GM12878 (cell line): ENCODE measurements around the gene LCMT1. TPM values are rescaled to one million over a fixed set of nuclear protein-coding genes. Genes with fewer than 3 reads are reported as not detected.

Source experiments
- ATAC-seq: fragments of 200-7000 bp; cut with Tn5 transposase; 3 replicates; pipeline ENCODE4 v1.9.1; 2020; ENCODE audit warnings: mild to moderate bottlenecking, moderate library complexity
- BruUV-seq: library from RNA; stranded (reverse); fragments of 400-500 nt; replicated peaks from 2 replicates; lab custom pipeline; 2021; lab: Mats Ljungman, UMichigan
- CTCF ChIA-PET: fragments of 300-600 bp; sonication (Branson Sonifier 250); formaldehyde crosslinking; extraction: SDS; loops from one replicate; lab custom pipeline; 2021; ENCODE audit warnings: inconsistent platforms; lab: Yijun Ruan, JAX
- POLR2A ChIA-PET: fragments of 350-600 bp; formaldehyde crosslinking; extraction: SDS; loops from one replicate; lab custom pipeline; 2021; ENCODE audit warnings: inconsistent platforms; lab: Charles Lee
- RAD21 ChIA-PET: fragments of 300-600 bp; sonication (Branson Sonifier 250); formaldehyde crosslinking; loops from one replicate; lab custom pipeline; 2023; ENCODE audit warnings: antibody characterized with exemption; ENCODE audit not compliant: unreplicated experiment; lab: Charles Lee
- SMC1A ChIA-PET: fragments of 300-600 bp; sonication (Branson Sonifier 250); formaldehyde crosslinking; loops from one replicate; lab custom pipeline; 2023; ENCODE audit not compliant: unreplicated experiment, uncharacterized antibody; lab: Charles Lee
- DNase-seq: peaks from one replicate; pipeline ENCODE4 v3.0.0-alpha.2; 2011; ENCODE audit warnings: low read depth, low spot score
- FAIRE-seq: peaks from 3 replicates; lab custom pipeline; 2011; peaks lifted over from hg19 to GRCh38; lab: Jason Lieb, UNC
- H2AFZ ChIP-seq: 2 replicates; pipeline ENCODE4 v1.6.0; 2011; ENCODE audit warnings: low read depth, low read length, control low read depth; ENCODE audit not compliant: control insufficient read depth
- H3K27ac ChIP-seq: 2 replicates; pipeline ENCODE4 v1.5.1; 2011; ENCODE audit warnings: control low read depth; ENCODE audit not compliant: control insufficient read depth, insufficient read depth
- H3K27me3 ChIP-seq, 2 experiments: replicated peaks in 1 of 2; 2 replicates each; pipeline versions ENCODE4 v1.6.0 to v1.6.1; 2011; ENCODE audit warnings: low read length in 1 of 2; ENCODE audit not compliant: control insufficient read depth in 2 of 2, insufficient read depth in 2 of 2
- H3K36me3 ChIP-seq, 2 experiments: 2 replicates each; pipeline ENCODE4 v1.5.1; 2011; ENCODE audit warnings: low read length in 1 of 2; ENCODE audit not compliant: control insufficient read depth in 2 of 2, insufficient read depth in 2 of 2
- H3K4me1 ChIP-seq: 2 replicates; pipeline ENCODE4 v1.6.1; 2011; ENCODE audit warnings: mild to moderate bottlenecking, low read length, moderate library complexity, mixed read lengths; ENCODE audit not compliant: control insufficient read depth, insufficient read depth
- H3K4me2 ChIP-seq: 2 replicates; pipeline ENCODE4 v1.6.0; 2011; ENCODE audit warnings: control low read depth; ENCODE audit not compliant: control insufficient read depth, insufficient read depth
- H3K4me3 ChIP-seq: fragments of 200-600 bp; sonication (generic); 2 replicates; pipeline ENCODE4 v1.5.1; 2016
- H3K79me2 ChIP-seq: 2 replicates; pipeline ENCODE4 v1.6.0; 2011; ENCODE audit warnings: low read length; ENCODE audit not compliant: control insufficient read depth, insufficient read depth
- H3K9ac ChIP-seq: 2 replicates; pipeline ENCODE4 v1.8.0; 2011; ENCODE audit warnings: low read length, control low read depth, mixed read lengths; ENCODE audit not compliant: control insufficient read depth, insufficient read depth
- H3K9me3 ChIP-seq: replicated peaks from 3 replicates; pipeline ENCODE4 v1.5.1; 2011; ENCODE audit warnings: mild to moderate bottlenecking, low read length; ENCODE audit not compliant: control insufficient read depth, insufficient read depth
- H4K20me1 ChIP-seq: 2 replicates; pipeline ENCODE4 v1.6.0; 2011; ENCODE audit not compliant: control insufficient read depth, insufficient read depth
- BCL11A ChIP-seq: IDR thresholded peaks from 2 replicates; pipeline ENCODE4 v1.6.1; 2011; ENCODE audit warnings: low read depth, low read length
- CREB1 ChIP-seq: IDR thresholded peaks from 2 replicates; pipeline ENCODE4 v1.6.1; 2012; ENCODE audit warnings: low read depth, mild to moderate bottlenecking, inconsistent platforms
- MXI1 ChIP-seq: fragments of 150-350 bp; IDR thresholded peaks from 2 replicates; pipeline ENCODE4 v1.6.1; 2011; ENCODE audit warnings: low read depth, mild to moderate bottlenecking, inconsistent platforms, low read length, improper control_type of control experiment
- NFXL1 ChIP-seq: fragments of 450-650 bp; IDR thresholded peaks from 2 replicates; pipeline ENCODE4 v1.6.1; 2017; ENCODE audit warnings: antibody characterized with exemption, mild to moderate bottlenecking, borderline replicate concordance
- NR2C2 ChIP-seq: IDR thresholded peaks from 2 replicates; pipeline ENCODE4 v1.6.1; 2011; ENCODE audit warnings: borderline replicate concordance, low read depth; ENCODE audit not compliant: control insufficient read depth, insufficient read length
- REST ChIP-seq: IDR thresholded peaks from 2 replicates; pipeline ENCODE4 v1.6.1; 2012; ENCODE audit warnings: mild to moderate bottlenecking, low read depth, low read length
- SKIL ChIP-seq: fragments of 450-650 bp; IDR thresholded peaks from 2 replicates; pipeline ENCODE4 v1.6.1; 2017; ENCODE audit warnings: mild to moderate bottlenecking, low read depth, inconsistent platforms; ENCODE audit not compliant: poor library complexity, severe bottlenecking
- SMAD1 ChIP-seq: fragments of 450-650 bp; IDR thresholded peaks from 2 replicates; pipeline ENCODE4 v1.6.1; 2018; ENCODE audit warnings: mild to moderate bottlenecking, low read depth; ENCODE audit not compliant: partially characterized antibody
- SMAD5 ChIP-seq: IDR thresholded peaks from 2 replicates; pipeline ENCODE4 v1.6.1; 2016; ENCODE audit warnings: antibody characterized with exemption, low read depth
- USF1 ChIP-seq: IDR thresholded peaks from 2 replicates; pipeline ENCODE4 v1.6.1; 2011; ENCODE audit warnings: borderline replicate concordance, low read depth, mild to moderate bottlenecking, moderate library complexity, mixed read lengths, low read length; ENCODE audit not compliant: insufficient read depth; ENCODE audit errors: extremely low read length
- ZBTB11 ChIP-seq: fragments of 450-650 bp; formaldehyde crosslinking; IDR thresholded peaks from 2 replicates; pipeline ENCODE4 v1.5.0; 2022; ENCODE audit warnings: mild to moderate bottlenecking, missing genetic modification characterization
- ZNF274 ChIP-seq: IDR thresholded peaks from one replicate; pipeline ENCODE4 v1.8.0; 2011; ENCODE audit not compliant: insufficient read length, insufficient read depth
- ZSCAN29 ChIP-seq: fragments of 450-650 bp; IDR thresholded peaks from 2 replicates; pipeline ENCODE4 v1.6.1; 2017; ENCODE audit warnings: mild to moderate bottlenecking, moderate library complexity
- WGBS: methylation state at CpG from one replicate; pipeline ENCODE4 v1.1.6; 2016; ENCODE audit warnings: low lambda C conversion rate; ENCODE audit not compliant: insufficient replicate concordance, insufficient coverage; ENCODE audit errors: missing lambda C conversion rate; 5-methylcytosine and 5-hydroxymethylcytosine counted together
- in situ Hi-C: fragments of 300-500 bp; cut with MboI; formaldehyde crosslinking; loops from 9 replicates; pipeline ENCODE4 v1.14.3; 2018; ENCODE audit warnings: mixed read lengths
- intact Hi-C: fragments of 100-400 bp; cut with micrococcal nuclease; formaldehyde crosslinking; loops from one replicate; pipeline ENCODE4 v1.14.2; 2022; ENCODE audit not compliant: unreplicated experiment
- polyA plus RNA-seq, 11 experiments: library from polyadenylated mRNA; depleted of rRNA in 4 of 11; unstranded in 6 of 11; stranded (reverse) in 5 of 11; fragments of >200 nt; fragmentation: Nextera tagmentation in 4 of 11; fragmentation: Illumina TruSeq in 1 of 11; extraction: Ambion mirVana in 4 of 11; extraction: Trizol in 1 of 11; gene quantifications; 1 replicate in 1 of 11; 2 replicates in 10 of 11; pipeline versions ENCODE4 v1.2.1 to v1.2.3, GENCODE V29; 2011 to 2016; ENCODE audit warnings: inconsistent platforms in 2 of 11, missing spikeins in 2 of 11, low read depth in 1 of 11
- total RNA-seq, 4 experiments: library from RNA; depleted of rRNA in 3 of 4; stranded (reverse); fragments of >200 nt in 3 of 4; fragmentation: Illumina TruSeq in 1 of 4; extraction: Trizol in 1 of 4; gene quantifications; 2 replicates each; pipeline versions ENCODE4 v1.2.1 to v1.2.3, GENCODE V29; 2013 to 2021

The LCMT1 gene
- total and polyA plus RNA-seq, 10 of the 15 experiments (the other 5 are each of a cell fraction or from before 2014, with no cell fraction given) = 19.7 to 51.2 (median 32.6) TPM

GRCh38 chr16:25148568-25149215 is 37.1 kb downstream of the LCMT1 start:
- Histone ChIP-seq H3K27me3 (no peaks in the 10 kb centered on the region), H3K9ac (no peak overlapping the region), H3K9me3 (no peaks in the 10 kb centered on the region), H2AFZ (no peak overlapping the region), H3K4me1 (no peaks in the 10 kb centered on the region), H3K36me3 (peaks cover 3 to 4% of the 10 kb centered on the region in 2 experiments; a peak in 3 of 4 replicates), H3K4me2 (no peak overlapping the region), H4K20me1 (no peaks in the 10 kb centered on the region), H3K27ac (no peak overlapping the region), H3K4me3 (no peak overlapping the region), H3K79me2 (no peaks in the 10 kb centered on the region)
- in situ Hi-C loops = no loop called here
- intact Hi-C loops = no loop called here
- FAIRE-seq (no peak), DNase-seq (no peak), ATAC-seq (no peak)
- ChIA-PET POLR2A (no interaction called here), CTCF (interaction anchor here (0.6 to 2.1 kb wide), 2 partner anchors 77 to 309 kb away, joined by 3 to 4 read pairs; no protein-coding TSS in a partner anchor), RAD21 (no interaction called here), SMC1A (no interaction called here)
- no TSS peak for BruUV-seq
- 96% methylated on average over 22 of the region's 22 CpGs for WGBS
- TF ChIP-seq SKIL (no peak), NFXL1 (no peak), REST (no peak), USF1 (no peak), NR2C2 (no peak), SMAD1 (no peak), SMAD5 (no peak), MXI1 (no peak), CREB1 (no peak), ZSCAN29 (no peak), ZNF274 (no peak), BCL11A (no peak), ZBTB11 (no peak)
